ENCODE data around the gene AMACR.
"Not testable (repeated sequence)": the region's sequence is repeated elsewhere in the genome, so short reads cannot be mapped to it uniquely, and the experiment has no call there.

Gene AMACR

DNA sequence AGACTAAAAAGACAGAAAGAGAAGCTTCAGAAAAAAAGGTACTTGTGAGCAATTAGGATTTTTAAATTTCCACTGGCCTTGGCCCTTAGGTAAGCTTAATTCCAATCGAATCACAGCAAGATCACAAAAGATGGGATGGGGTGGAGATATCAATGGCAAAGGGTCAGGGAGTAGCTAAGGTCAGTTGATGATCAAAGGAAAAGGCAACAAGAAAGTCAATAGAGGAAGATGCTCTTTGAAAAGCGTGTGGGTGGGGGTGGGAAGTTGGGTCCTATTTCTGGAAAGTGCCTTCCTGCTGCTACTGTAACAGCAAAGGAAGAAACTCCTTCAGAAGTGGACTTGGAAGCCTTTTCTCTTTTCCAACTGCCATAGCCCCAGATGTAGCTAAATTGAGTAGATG is 27.9 kb upstream of the AMACR start:
- DNase-seq (ENCODE audit: low read depth): no peak

GRCh38 chr5:34034534-34035327 is 26.9 kb upstream of the AMACR start:
- DNase-seq (ENCODE audit: low read depth): no peak

- no peak for DNase-seq (ENCODE audit: low read depth)
These were observed 24.1 kb upstream of the AMACR start for GRCh38 chr5:34031966-34032365.

DNA sequence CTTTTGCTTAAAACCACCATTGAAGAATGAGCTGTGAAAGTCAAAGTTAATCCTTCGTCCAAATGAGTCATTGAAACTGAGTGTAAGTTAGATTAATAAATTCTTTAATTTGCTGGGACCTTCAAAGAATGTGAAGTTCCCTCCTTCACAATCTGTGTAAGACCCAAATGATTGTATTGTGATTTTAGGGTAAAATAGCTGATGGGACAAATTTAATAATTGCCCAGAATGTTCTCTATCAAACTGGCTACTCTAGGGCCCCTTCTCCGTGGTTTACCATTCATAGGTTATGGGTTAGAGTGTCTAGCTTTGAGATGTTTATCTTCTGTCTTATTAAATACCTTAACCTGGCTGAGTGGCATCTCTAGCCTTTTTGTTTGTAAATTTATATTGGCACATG is 23.3 kb upstream of the AMACR start:
- DNase-seq (ENCODE audit: low read depth): no peak

- DNase-seq (ENCODE audit: low read depth): not testable (repeated sequence)
These were observed 22.7 kb upstream of the AMACR start for GRCh38 chr5:34030585-34030984.

DNA sequence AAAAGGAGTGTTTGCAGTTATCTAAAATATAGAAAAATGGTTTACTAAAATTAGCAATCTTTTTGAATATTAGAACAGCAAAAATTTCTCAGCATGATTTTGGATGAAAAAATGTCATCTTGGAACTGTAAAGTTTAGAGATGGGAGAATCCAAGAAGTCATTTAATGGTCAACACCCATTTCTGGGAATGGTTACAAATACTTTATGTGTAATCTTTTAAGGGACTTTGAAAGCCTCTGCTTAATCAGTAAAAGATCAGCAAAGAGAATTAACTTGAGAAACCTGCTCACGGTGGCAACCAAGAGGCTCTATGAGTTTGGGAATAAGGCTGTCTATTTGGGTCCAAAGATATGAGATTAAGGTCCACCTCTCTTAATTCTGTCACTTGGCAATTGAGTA is 22.2 kb upstream of the AMACR start:
- DNase-seq (ENCODE audit: low read depth): no peak

DNA sequence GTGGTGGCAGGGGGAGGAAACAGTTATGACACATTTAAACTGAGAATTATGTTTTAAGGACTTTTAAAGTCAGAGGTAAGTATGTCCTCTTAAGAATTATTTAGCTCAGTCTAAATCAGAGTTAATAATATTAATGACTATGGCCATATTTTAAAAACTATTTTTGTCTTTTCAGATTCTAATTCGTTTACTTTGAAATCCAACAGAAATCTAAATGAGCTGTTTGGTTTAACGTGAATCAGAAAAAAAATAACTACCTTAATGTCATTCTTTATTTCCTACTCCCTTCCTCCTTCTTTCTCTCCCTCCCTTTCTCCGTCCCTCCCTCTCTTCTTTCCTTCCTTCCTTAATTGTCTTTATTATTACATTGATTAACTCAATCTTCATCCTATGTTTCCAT is 20.5 kb upstream of the AMACR start:
- DNase-seq (ENCODE audit: low read depth): no peak

DNA sequence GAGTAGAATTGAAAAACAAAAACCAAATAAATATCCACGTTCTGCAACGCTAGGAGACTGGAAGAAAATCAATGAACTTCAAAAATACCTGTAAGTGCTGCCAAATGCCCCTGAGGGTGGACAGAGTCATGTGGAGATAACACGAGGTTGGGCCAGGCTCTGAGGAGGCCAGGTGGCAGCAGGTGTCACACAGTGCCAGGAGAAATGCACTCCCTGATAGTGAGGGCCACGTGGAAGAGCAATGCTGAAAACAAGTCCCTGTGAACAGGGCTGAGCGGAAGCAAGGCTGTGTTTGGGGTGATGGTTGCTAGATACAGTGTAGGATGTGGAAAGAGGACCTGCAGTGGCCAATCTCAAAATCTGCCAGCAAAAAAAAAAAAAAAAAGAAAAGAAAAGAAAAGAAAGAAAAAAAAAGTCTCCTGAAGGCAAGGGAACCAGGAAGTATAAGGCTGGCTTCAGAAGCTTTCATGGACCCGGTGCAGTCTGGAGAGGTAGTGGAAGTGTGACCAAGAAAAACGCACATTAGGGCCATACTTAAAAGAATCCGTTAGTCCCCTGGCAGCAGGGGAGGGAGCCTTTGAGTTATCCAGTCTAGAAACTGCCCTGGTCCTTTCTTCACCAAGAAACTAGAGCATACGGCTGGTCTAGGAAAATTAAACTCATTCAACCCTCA is 18.4 kb upstream of the AMACR start:
- no peak for DNase-seq (ENCODE audit: low read depth)

DNA sequence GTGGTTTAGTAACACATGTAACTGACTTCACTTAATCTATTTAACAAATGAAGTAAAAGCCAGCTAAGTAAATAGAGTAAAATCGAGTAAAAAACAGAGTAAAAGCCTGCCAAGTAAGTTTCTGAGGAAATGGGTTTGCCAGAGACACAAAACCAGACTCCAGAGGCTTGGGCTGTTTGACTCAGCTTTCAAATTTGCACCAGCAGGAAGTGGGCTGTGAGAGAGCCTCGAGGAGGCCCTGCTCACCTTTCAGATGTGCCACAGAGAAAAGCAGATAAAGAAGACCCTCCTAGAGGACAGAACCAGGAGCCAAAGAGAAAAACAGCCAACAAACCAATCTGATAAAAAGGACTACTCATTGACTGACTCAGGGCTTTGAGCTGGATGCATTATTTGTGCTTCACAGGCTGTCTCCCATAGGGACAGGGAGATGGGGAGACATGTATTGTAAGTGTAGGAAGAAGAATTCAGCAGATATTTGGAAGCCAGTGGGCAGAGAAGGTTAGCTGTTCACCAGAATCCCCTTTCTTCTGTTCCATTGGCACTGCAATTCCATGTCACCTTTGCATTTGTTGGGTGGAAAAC is 14.4 kb upstream of the AMACR start:
- no peak for DNase-seq (ENCODE audit: low read depth)

DNA sequence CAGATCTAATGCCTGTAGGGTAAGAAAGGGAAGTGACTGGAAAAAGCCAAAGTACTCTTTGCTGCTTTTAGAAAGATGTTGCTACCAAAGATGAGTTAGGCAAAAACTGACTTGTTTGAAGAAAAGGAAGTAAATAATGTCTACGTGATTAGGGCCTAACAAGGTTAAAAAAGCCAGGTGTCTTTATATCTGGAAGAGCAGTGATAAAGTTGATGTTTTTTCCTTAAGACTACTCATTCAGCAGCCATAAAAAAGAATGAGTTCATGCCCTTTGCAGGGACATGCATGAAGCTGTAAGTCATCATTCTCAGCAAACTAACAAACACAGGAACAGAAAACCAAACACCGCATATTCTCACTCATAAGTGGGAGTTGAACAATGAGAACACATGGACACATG is 13.5 kb upstream of the AMACR start:
- DNase-seq (ENCODE audit: low read depth): no peak

DNA sequence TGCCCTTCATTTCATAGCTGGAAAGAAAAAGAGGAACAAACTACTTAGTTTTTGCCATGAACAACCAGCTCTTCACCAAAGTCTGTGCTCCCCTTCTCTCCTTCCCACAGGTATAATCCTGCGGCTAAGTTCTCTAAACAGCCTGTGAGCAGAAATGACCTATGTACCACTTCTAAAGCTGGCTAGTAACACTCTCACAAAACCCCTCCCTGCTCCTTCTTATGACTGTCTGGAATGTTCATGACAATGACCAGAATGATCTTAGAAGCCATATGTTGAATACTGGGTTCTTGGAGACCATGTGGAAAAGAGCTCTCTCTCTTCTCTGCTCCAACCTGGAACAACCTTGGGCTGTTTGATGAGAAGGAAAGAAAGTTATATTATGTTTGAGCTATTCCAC is 12.9 kb upstream of the AMACR start:
- no peak for DNase-seq (ENCODE audit: low read depth)

DNA sequence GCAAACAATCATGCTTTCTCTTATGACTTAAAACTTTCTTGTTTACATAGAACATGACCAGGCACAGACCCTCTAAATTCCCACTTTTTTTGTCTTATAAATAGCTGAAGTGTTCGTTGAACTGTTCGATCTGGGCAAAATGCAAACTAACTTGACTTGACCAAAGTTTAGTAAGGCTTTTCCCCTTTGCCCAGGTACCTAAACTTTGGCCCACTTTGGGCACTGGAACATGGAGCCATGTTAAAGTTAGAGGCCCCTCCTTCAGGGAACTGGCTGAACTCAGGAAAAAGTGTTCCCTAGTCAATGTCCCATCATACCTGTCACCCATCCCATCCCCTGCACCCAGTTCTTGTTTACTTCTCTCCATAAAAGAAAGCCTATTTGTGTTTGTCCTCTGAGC is 9.4 kb upstream of the AMACR start:
- DNase-seq (ENCODE audit: low read depth): no peak

DNA sequence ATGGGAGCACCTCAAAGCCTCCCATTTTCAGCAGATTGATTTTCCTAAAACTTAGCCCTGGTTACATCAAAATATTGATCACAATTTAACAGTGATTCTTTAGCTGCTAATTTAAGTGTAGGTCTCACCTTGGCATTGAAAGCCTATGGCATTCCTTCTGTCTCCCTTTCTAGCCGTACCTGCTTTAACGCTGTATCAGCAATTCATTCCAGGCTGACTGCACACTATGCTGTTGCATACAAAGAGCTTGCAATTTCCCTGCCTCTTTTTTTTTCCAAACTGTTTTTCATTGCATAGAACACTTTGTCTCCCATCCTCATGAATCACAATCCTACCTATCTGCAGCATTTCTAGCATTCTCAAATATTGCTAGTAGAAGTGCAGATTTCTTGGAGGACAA is 8.9 kb upstream of the AMACR start:
- no peak for DNase-seq (ENCODE audit: low read depth)

DNA sequence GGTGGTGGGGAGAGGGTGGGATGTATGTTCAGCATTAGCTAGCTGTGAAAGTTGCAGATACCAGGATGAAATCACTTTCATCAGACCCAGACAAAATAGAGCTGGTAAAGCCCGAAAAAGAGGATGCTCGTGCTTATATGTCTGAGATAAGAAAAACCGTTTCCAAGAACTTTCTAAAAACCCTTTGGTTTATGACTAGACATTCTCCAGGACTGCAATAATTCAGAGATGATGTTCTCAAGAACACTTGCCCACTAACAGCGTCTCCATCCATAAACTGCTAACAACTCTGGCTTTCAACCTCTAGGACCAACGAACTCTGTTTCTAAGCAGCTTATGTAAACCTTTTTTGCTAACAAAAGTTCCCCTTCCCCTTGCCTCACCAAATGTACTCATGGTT is 8.4 kb upstream of the AMACR start:
- no peak for DNase-seq (ENCODE audit: low read depth)

DNA sequence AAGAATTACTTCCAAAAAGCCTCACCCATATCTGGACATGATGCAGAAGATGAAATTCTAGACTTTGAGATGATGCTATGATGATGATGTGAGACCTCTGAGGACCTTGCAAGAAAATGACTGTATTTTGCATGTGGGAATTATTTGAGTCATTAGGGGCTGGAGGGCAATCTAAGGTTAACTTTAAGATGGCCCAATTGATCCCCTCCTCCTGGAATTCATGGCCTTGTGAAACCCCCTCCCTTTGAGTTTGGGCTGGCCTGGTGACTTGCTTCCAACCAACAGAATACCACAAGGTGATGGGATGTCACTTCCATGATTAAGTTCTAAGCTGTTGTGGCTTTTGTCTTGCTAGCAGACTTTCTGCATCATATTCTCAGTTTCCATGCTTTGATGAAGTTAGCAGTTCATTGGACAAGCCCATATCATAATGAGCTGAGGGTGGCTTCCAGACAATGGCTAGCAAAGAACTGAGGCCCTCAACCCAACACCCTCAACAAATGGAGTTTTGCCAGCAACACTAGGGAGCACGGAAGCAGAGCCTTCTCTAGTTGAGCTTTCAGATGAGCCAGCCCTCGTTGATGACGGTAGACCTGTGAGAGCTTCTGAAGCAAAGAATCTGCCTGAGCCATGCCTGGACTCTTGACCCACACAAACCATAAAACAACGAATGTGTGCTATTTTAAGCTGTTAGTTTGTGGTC is 7.4 kb upstream of the AMACR start:
- no peak for DNase-seq (ENCODE audit: low read depth)

DNA sequence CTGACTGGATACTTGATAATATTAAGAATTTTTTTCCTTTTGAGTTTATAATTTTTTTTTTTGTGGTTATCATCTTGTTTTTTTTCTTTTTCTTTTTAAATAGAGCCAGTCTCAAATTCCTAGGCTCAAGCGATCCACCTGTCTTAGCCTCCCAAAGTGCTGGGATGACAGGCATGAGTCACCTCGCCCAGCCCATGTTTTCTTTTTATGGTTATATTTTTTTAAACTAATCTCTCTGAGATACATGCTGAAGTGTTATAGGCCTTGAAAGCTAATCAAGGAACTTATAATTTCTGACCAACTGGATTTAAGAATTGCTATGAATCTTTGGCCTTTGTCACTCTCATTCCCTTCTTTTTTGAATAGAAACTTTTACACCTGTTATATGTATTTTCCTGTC is 6.8 kb upstream of the AMACR start:
- no peak for DNase-seq (ENCODE audit: low read depth)

GRCh38 chr5:34013547-34013946 is 5.7 kb upstream of the AMACR start:
- no peak for DNase-seq (ENCODE audit: low read depth)

GRCh38 chr5:34012791-34013190 is 4.9 kb upstream of the AMACR start:
- no peak for DNase-seq (ENCODE audit: low read depth)

DNA sequence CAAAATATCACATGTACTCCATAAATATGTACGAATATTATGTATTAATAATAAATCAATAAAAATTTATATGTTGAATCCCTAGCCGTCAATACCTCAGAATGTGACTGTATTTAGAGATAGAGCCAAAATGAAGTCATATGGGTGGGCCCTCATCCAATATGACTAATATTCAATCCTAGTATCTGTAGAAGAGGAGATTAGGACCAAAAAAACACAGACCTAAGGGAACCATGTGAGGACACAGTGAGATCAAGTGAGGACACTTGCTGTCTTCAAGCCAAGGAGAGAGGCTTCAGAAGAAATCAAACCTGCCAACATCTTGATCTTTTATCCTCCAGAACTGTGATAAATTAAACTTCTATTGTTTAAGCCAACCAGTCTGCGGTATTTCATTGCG is 3.7 kb upstream of the AMACR start:
- no peak for DNase-seq (ENCODE audit: low read depth)

DNA sequence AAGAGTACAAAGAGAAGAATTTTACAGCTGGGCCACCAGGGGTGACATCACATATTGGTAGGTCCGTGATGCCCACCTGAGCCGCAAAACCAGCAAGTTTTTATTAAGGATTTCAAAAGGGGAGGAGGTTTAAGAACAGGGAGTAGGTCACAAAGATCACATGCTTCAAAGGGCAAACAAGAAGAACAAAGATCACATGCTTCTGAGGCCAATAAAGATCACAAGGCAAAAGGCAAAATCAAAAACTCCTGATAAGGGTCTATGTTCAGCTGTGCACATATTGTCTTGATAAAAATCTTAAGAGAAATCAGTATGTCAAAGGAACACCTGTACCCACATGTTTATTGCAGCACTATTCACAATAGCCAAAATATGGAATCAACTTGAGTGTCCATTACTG is 2.3 kb upstream of the AMACR start:
- DNase-seq (ENCODE audit: low read depth): not testable (repeated sequence)

DNA sequence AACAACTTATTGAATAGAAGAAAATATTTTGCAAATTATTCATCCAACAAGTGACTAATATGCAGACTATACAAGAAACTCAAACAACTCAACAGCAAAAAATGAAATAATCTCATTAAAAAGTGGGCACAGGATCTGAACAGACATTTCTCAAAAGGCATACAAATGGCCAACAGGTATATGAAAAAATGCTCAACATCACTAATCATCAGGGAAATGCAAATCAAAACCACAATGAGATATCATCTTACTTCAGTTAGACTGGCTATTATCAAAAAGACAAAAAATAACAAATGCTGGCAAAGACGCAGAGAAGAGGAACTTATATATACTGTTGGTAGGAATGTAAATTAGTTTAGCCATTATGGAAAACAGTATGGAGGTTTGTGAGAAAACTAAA is 1.8 kb upstream of the AMACR start:
- DNase-seq (ENCODE audit: low read depth): no peak

DNA sequence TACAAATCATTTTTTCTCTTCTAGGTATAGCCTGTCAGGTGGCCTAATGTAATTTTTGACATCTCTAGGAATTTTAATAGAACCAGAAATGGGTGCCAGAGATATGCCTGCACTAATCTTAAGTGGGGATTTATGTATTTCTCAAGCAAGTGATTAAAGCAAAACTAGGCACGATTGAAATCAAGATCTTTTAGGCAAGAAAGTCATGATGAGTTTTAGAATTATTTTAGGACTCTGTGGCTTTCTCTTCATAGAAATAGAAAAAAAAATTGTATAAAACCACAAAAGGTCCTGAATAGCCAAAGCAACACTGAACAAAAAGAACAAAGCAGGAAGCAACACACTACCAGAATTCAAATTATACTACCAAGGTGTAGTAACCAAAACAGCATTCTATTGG is 952 bp upstream of the AMACR start:
- no peak for DNase-seq (ENCODE audit: low read depth)

- DNase-seq (ENCODE audit: low read depth): no peak
These were observed 639 bp downstream of the AMACR start for GRCh38 chr5:34007201-34007620.
